GM12892 (cell line): ENCODE results near the gene RNU6-7.

Source experiments
- POLR2A ChIP-seq: IDR thresholded peaks from 2 replicates; pipeline ENCODE4 v1.6.1; 2011; ENCODE audit warnings: low read depth, low read length, control low read depth
- POLR2AphosphoS5 ChIP-seq: IDR thresholded peaks from 2 replicates; pipeline ENCODE4 v1.6.1; 2011; ENCODE audit warnings: low read depth, low read length, control low read depth
- TAF1 ChIP-seq: IDR thresholded peaks from 2 replicates; pipeline ENCODE4 v1.6.1; 2011; ENCODE audit warnings: low read depth, mild to moderate bottlenecking, control low read depth, low read length, borderline replicate concordance

DNA sequence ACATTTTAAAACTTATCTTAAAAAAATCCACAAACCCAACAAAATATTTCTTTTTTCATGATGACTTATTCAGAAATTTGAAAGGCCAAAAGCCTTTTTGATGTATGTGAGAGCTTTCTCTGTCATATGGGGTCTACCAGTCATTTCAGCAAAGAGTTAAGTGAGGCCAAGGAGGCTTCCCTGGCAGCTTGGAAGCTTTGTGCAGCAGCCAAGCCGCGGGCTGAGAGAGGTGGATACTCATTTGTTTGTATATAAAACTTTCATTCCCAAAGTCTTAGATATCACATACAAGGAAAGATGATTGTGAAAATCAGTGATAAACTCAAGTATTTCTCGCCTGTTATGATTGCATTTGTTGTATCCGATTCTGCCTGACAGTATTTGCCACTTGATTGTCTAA lies 49.7 kb downstream of the RNU6-7 start:
- TF ChIP-seq POLR2A (no peak), POLR2AphosphoS5 (no peak), TAF1 (no peak)
